Endothelial cell of umbilical vein (primary cell): ENCODE results near the gene MZB1. TPM values are rescaled to one million over a fixed set of nuclear protein-coding genes. Genes with fewer than 3 reads are reported as not detected.

Experiments
- BruUV-seq: library from RNA; stranded (reverse); fragments of 400-500 nt; replicated peaks from 2 replicates; lab custom pipeline; 2021; lab: Mats Ljungman, UMichigan
- CTCF ChIA-PET: fragments of 300-600, 350-600 bp; sonication (Branson Sonifier 250); formaldehyde crosslinking; loops from one replicate; lab custom pipeline; 2021; ENCODE audit warnings: antibody characterized with exemption, inconsistent platforms; lab: Charles Lee
- POLR2A ChIA-PET: fragments of 300-600, 350-600 bp; sonication (Branson Sonifier 250); formaldehyde crosslinking; loops from one replicate; lab custom pipeline; 2021; ENCODE audit warnings: antibody characterized with exemption, inconsistent platforms; lab: Charles Lee
- DNase-seq: peaks from one replicate; pipeline ENCODE4 v3.0.0-alpha.2; 2011; ENCODE audit warnings: low read depth, low spot score
- FAIRE-seq: peaks from 2 replicates; lab custom pipeline; 2011; peaks lifted over from hg19 to GRCh38; lab: Jason Lieb, UNC
- H2AFZ ChIP-seq: 2 replicates; pipeline ENCODE4 v1.6.0; 2012; ENCODE audit warnings: low read depth, low read length, control low read depth, inconsistent platforms
- H3K27ac ChIP-seq: 2 replicates; pipeline ENCODE4 v1.5.1; 2011; ENCODE audit warnings: low read depth, mild to moderate bottlenecking, control low read depth, low read length, moderate library complexity; ENCODE audit not compliant: insufficient read depth
- H3K27me3 ChIP-seq, 2 experiments: 2 replicates each; pipeline versions ENCODE4 v1.6.0 to v1.6.1; 2011; ENCODE audit warnings: low read length in 2 of 2, mixed read lengths in 1 of 2; ENCODE audit not compliant: control insufficient read depth in 2 of 2, insufficient read depth in 2 of 2
- H3K36me3 ChIP-seq, 2 experiments: 2 replicates in 1 of 2; 3 replicates in 1 of 2; pipeline ENCODE4 v1.5.1; 2011; ENCODE audit warnings: low read length in 2 of 2, mild to moderate bottlenecking in 1 of 2, moderate library complexity in 1 of 2; ENCODE audit not compliant: control insufficient read depth in 2 of 2, insufficient read depth in 2 of 2; ENCODE audit errors: extremely low read depth in 1 of 2
- H3K4me1 ChIP-seq: 3 replicates; pipeline ENCODE4 v1.5.1; 2011; ENCODE audit warnings: mild to moderate bottlenecking, low read length; ENCODE audit not compliant: control insufficient read depth, insufficient read depth; ENCODE audit errors: extremely low read depth
- H3K4me2 ChIP-seq: 2 replicates; pipeline ENCODE4 v1.6.1; 2011; ENCODE audit warnings: low read length, control low read depth, mixed read lengths; ENCODE audit not compliant: insufficient read depth
- H3K4me3 ChIP-seq, 3 experiments: fragments of 200-600 bp in 1 of 3; sonication (generic), shearing (Covaris generic) in 1 of 3; replicated peaks in 1 of 3; 2 replicates each; pipeline ENCODE4 v1.5.1; 2011 to 2016; ENCODE audit warnings: control low read depth in 3 of 3, low read length in 3 of 3, mild to moderate bottlenecking in 2 of 3, inconsistent platforms in 1 of 3, low read depth in 1 of 3, moderate library complexity in 1 of 3; ENCODE audit not compliant: insufficient read depth in 1 of 3
- H3K79me2 ChIP-seq: 2 replicates; pipeline ENCODE4 v1.6.0; 2012; ENCODE audit warnings: low read length, inconsistent platforms; ENCODE audit not compliant: control insufficient read depth, insufficient read depth
- H3K9ac ChIP-seq: replicated peaks from 2 replicates; pipeline ENCODE3; 2011; ENCODE audit warnings: low read length, control low read depth; ENCODE audit not compliant: insufficient read depth; ENCODE audit errors: extremely low read depth
- H3K9me1 ChIP-seq: replicated peaks from 3 replicates; pipeline ENCODE4 v1.6.0; 2011; ENCODE audit warnings: mild to moderate bottlenecking, low read length; ENCODE audit not compliant: control insufficient read depth, insufficient read depth; ENCODE audit errors: extremely low read depth
- H3K9me3 ChIP-seq: replicated peaks from 2 replicates; pipeline ENCODE4 v1.5.1; 2012; ENCODE audit warnings: low read length, inconsistent platforms; ENCODE audit not compliant: control insufficient read depth, insufficient read depth
- H4K20me1 ChIP-seq: replicated peaks from 2 replicates; pipeline ENCODE3; 2011; ENCODE audit warnings: mild to moderate bottlenecking, low read length; ENCODE audit not compliant: control insufficient read depth, insufficient read depth; ENCODE audit errors: extremely low read depth
- EZH2 ChIP-seq: IDR thresholded peaks from 2 replicates; pipeline ENCODE4 v1.6.1; 2012; ENCODE audit warnings: borderline replicate concordance, low read depth, mild to moderate bottlenecking, moderate library complexity, low read length, inconsistent platforms; ENCODE audit not compliant: severe bottlenecking
- GATA2 ChIP-seq: IDR thresholded peaks from 2 replicates; pipeline ENCODE4 v1.7.0; 2011; ENCODE audit warnings: low read depth, mild to moderate bottlenecking, moderate library complexity, mixed read lengths, low read length; ENCODE audit not compliant: insufficient read length, insufficient read depth
- JUN ChIP-seq: IDR thresholded peaks from 2 replicates; pipeline ENCODE4 v1.6.1; 2011; ENCODE audit warnings: borderline replicate concordance, low read depth; ENCODE audit not compliant: insufficient read length, insufficient read depth
- MAX ChIP-seq: IDR thresholded peaks from 2 replicates; pipeline ENCODE4 v1.6.1; 2011; ENCODE audit not compliant: insufficient read depth, insufficient read length
- MYC ChIP-seq: IDR thresholded peaks from one replicate; pipeline ENCODE4 v1.6.1; 2011; ENCODE audit warnings: mild to moderate bottlenecking, low read depth, low read length
- POLR2AphosphoS5 ChIP-seq: IDR thresholded peaks from 2 replicates; pipeline ENCODE4 v1.6.1; 2012; ENCODE audit warnings: low read depth, mild to moderate bottlenecking, control low read depth, low read length, moderate library complexity; ENCODE audit not compliant: insufficient read depth
- dilution Hi-C: fragments of 300-500 bp; cut with MboI; formaldehyde crosslinking; loops from one replicate; pipeline ENCODE4 v1.15.0; 2019; ENCODE audit warnings: low sequenced_read_pairs; ENCODE audit not compliant: extremely low pct_ligation_motif_present
- intact Hi-C: fragments of 100-400 bp; cut with micrococcal nuclease; formaldehyde crosslinking; loops from one replicate; pipeline ENCODE4 v1.10.0; 2022
- polyA plus RNA-seq, 4 experiments: library from polyadenylated mRNA; depleted of rRNA in 3 of 4; stranded (reverse) in 3 of 4; unstranded in 1 of 4; fragments of >200 nt; gene quantifications; 2 replicates each; pipeline versions ENCODE4 v1.2.1 to v1.2.3, GENCODE V29; 2011 to 2012; ENCODE audit warnings: missing spikeins in 1 of 4
- total RNA-seq: library from RNA; stranded (reverse); gene quantifications from 2 replicates; pipeline ENCODE4 v1.2.3, GENCODE V29; 2021

The MZB1 gene
- total and polyA plus RNA-seq, 2 donors (not counting 3 experiments of a cell fraction or from before 2014, with no cell fraction given), result not detected

- Histone ChIP-seq H3K9me3 (no peaks in the 10 kb centered on the region), H3K4me1 (no peaks in the 10 kb centered on the region), H3K4me3 (no peak overlapping the region), H3K36me3 (peaks cover 5 to 22% of the 10 kb centered on the region in 2 experiments), H3K79me2 (no peaks in the 10 kb centered on the region), H3K27me3 (no peaks in the 10 kb centered on the region), H3K9ac (no peak overlapping the region), H3K9me1 (no peaks in the 10 kb centered on the region), H3K27ac (no peak overlapping the region), H4K20me1 (no peaks in the 10 kb centered on the region), H3K4me2 (no peak overlapping the region), H2AFZ (no peak overlapping the region)
- TF ChIP-seq JUN (no peak), POLR2AphosphoS5 (no peak), MAX (no peak)
- DNase-seq, result no peak
- intact Hi-C loops, result no loop called here
- FAIRE-seq, result no peak
- dilution Hi-C loops, result no loop called here
- CTCF ChIA-PET, result interaction anchor here (1.0 to 1.2 kb wide), 3 partner anchors 43 to 84 kb away, joined by 3 to 5 read pairs (median 3); no protein-coding TSS in a partner anchor
- no TSS peak for BruUV-seq
- POLR2A ChIA-PET, result interaction anchor here (1.3 kb wide), 1 partner anchor 9 kb away, joined by 3 read pairs; the partner anchor contains the start of gene DNAJC18
These were observed 40.3 kb upstream of the MZB1 start for GRCh38 chr5:139430015-139430414.

- intact Hi-C loops, result no loop called here
- H3K4me2 ChIP-seq, result no peak overlapping the region
- H3K9me1 ChIP-seq, result no peaks in the 10 kb centered on the region
- no peaks in the 10 kb centered on the region for H3K79me2 ChIP-seq
- ChIA-PET CTCF (no interaction called here), POLR2A (no interaction called here)
- no peak overlapping the region for H3K4me3 ChIP-seq
- BruUV-seq, result no TSS peak
- FAIRE-seq (no peak), DNase-seq (no peak)
- TF ChIP-seq POLR2AphosphoS5 (no peak), GATA2 (no peak), JUN (no peak), EZH2 (no peak), MYC (no peak)
- dilution Hi-C loops, result no loop called here
- H3K27ac ChIP-seq, result no peak overlapping the region
- H3K27me3 ChIP-seq, result no peaks in the 10 kb centered on the region
- H3K36me3 ChIP-seq, result peaks cover 5 to 31% of the 10 kb centered on the region in 2 experiments
- H4K20me1 ChIP-seq, result no peaks in the 10 kb centered on the region
- H3K4me1 ChIP-seq, result no peaks in the 10 kb centered on the region
- no peak overlapping the region for H3K9ac ChIP-seq
- no peaks in the 10 kb centered on the region for H3K9me3 ChIP-seq
- H2AFZ ChIP-seq, result no peak overlapping the region
These were observed 36.6 kb upstream of the MZB1 start for GRCh38 chr5:139426203-139426885.
